CD14-positive monocyte (primary cell): ENCODE measurements around the gene GCNA. TPM values are rescaled to one million over a fixed set of nuclear protein-coding genes. Genes with fewer than 3 reads are reported as not detected.
"Not testable (repeated sequence)": the region's sequence is repeated elsewhere in the genome, so short reads cannot be mapped to it uniquely, and the experiment has no call there.

Source experiments
- DNase-seq, 3 donors: peaks; one replicate each; pipeline ENCODE4 v3.0.0-alpha.2; 2011 to 2022
- H2AFZ ChIP-seq: 2 replicates; pipeline ENCODE4 v1.6.0; 2012; ENCODE audit warnings: mild to moderate bottlenecking, low read depth, low read length, inconsistent platforms; ENCODE audit not compliant: insufficient read depth, poor library complexity, severe bottlenecking
- H3K27ac ChIP-seq, 2 donors: 1 replicate in 1 of 2; 2 replicates in 1 of 2; pipeline ENCODE4 v1.5.1; 2012 to 2013; ENCODE audit warnings: low read length in 2 of 2, control low read depth in 1 of 2, inconsistent platforms in 1 of 2, low read depth in 1 of 2, mild to moderate bottlenecking in 1 of 2
- H3K27me3 ChIP-seq, 2 donors: one replicate each; pipeline versions ENCODE4 v1.6.0 to v1.6.1; 2011 to 2013; ENCODE audit warnings: low read length in 2 of 2; ENCODE audit not compliant: control insufficient read depth in 2 of 2, insufficient read depth in 2 of 2
- H3K36me3 ChIP-seq, 2 donors: replicated peaks in 1 of 2; 1 replicate in 1 of 2; 2 replicates in 1 of 2; pipeline versions ENCODE4 v1.5.1 to v1.6.1; 2012 to 2013; ENCODE audit warnings: low read length in 2 of 2, control low read depth in 1 of 2, inconsistent platforms in 1 of 2, mild to moderate bottlenecking in 1 of 2; ENCODE audit not compliant: insufficient read depth in 2 of 2, control insufficient read depth in 1 of 2
- H3K4me1 ChIP-seq, 2 donors: 1 replicate in 1 of 2; 2 replicates in 1 of 2; pipeline versions ENCODE4 v1.5.1 to v1.6.1; 2012 to 2013; ENCODE audit warnings: low read length in 2 of 2, control low read depth in 1 of 2, inconsistent platforms in 1 of 2, mild to moderate bottlenecking in 1 of 2, moderate library complexity in 1 of 2; ENCODE audit not compliant: insufficient read depth in 2 of 2, control insufficient read depth in 1 of 2
- H3K4me2 ChIP-seq: replicated peaks from 2 replicates; pipeline ENCODE3; 2012; ENCODE audit warnings: low read length, moderate library complexity, mild to moderate bottlenecking; ENCODE audit not compliant: poor library complexity, severe bottlenecking; ENCODE audit errors: extremely low read depth
- H3K4me3 ChIP-seq, 3 experiments: fragments of 200-600 bp in 1 of 3; sonication (generic) in 1 of 3; replicated peaks in 1 of 3; 1 replicate in 2 of 3; 2 replicates in 1 of 3; pipeline ENCODE4 v1.5.1; 2011 to 2013; ENCODE audit warnings: low read length in 3 of 3, mild to moderate bottlenecking in 3 of 3, control low read depth in 2 of 3, low read depth in 2 of 3, inconsistent platforms in 1 of 3, moderate library complexity in 1 of 3
- H3K79me2 ChIP-seq: 2 replicates; pipeline ENCODE4 v1.6.0; 2012; ENCODE audit warnings: mild to moderate bottlenecking, control low read depth, inconsistent platforms, low read length, moderate library complexity; ENCODE audit not compliant: insufficient read depth
- H3K9ac ChIP-seq: 2 replicates; pipeline ENCODE4 v1.6.0; 2017; ENCODE audit warnings: low read length, mild to moderate bottlenecking; ENCODE audit not compliant: insufficient read depth, poor library complexity, severe bottlenecking
- H3K9me3 ChIP-seq, 2 donors: replicated peaks in 1 of 2; 1 replicate in 1 of 2; 2 replicates in 1 of 2; pipeline versions ENCODE4 v1.5.1 to v1.6.1; 2012 to 2013; ENCODE audit warnings: low read length in 2 of 2, control low read depth in 1 of 2; ENCODE audit not compliant: control insufficient read depth in 1 of 2, insufficient read depth in 1 of 2
- H4K20me1 ChIP-seq: 2 replicates; pipeline ENCODE4 v1.6.0; 2012; ENCODE audit warnings: mild to moderate bottlenecking, low read length, control low read depth, moderate library complexity; ENCODE audit not compliant: insufficient read depth
- H3K27ac Mint-ChIP-seq, 7 donors: one replicate each; pipeline ENCODE4 v1.8.0; 2020; ENCODE audit warnings: mild to moderate bottlenecking in 7 of 7, mixed read lengths in 7 of 7, moderate library complexity in 6 of 7, inconsistent platforms in 2 of 7
- H3K27me3 Mint-ChIP-seq, 3 donors: one replicate each; pipeline ENCODE4 v1.8.0; 2021 to 2022; ENCODE audit warnings: low read depth in 3 of 3, mild to moderate bottlenecking in 3 of 3, mixed read lengths in 3 of 3, moderate library complexity in 3 of 3, inconsistent platforms in 1 of 3
- H3K36me3 Mint-ChIP-seq, 2 donors: one replicate each; pipeline ENCODE4 v1.8.0; 2020; ENCODE audit warnings: mixed read lengths in 2 of 2, inconsistent platforms in 1 of 2, mild to moderate bottlenecking in 1 of 2
- H3K4me1 Mint-ChIP-seq: one replicate; pipeline ENCODE4 v1.8.0; 2020; ENCODE audit warnings: mild to moderate bottlenecking, mixed read lengths
- H3K4me3 Mint-ChIP-seq, 2 donors: one replicate each; pipeline ENCODE4 v1.8.0; 2020; ENCODE audit warnings: mild to moderate bottlenecking in 2 of 2, mixed read lengths in 2 of 2, moderate library complexity in 1 of 2
- H3K9me3 Mint-ChIP-seq, 7 donors: one replicate each; pipeline ENCODE4 v1.8.0; 2020 to 2022; ENCODE audit warnings: mixed read lengths in 7 of 7, mild to moderate bottlenecking in 6 of 7, moderate library complexity in 6 of 7, inconsistent platforms in 2 of 7
- WGBS: methylation state at CpG from one replicate; pipeline ENCODE4 v1.1.5; 2013; ENCODE audit warnings: missing lambda C conversion rate; ENCODE audit not compliant: insufficient coverage; 5-methylcytosine and 5-hydroxymethylcytosine counted together
- intact Hi-C, 2 donors: fragments of 100-400 bp; cut with micrococcal nuclease; formaldehyde crosslinking; loops; one replicate each; pipeline versions ENCODE4 v1.15.0 to v1.15.1; 2023
- polyA plus RNA-seq, 3 donors: library from polyadenylated mRNA; depleted of rRNA in 1 of 3; unstranded in 2 of 3; stranded (reverse) in 1 of 3; fragments of 300-500 nt in 2 of 3; fragments of >200 nt in 1 of 3; fragmentation: Illumina TruSeq in 2 of 3; gene quantifications; 1 replicate in 2 of 3; 2 replicates in 1 of 3; pipeline ENCODE4 v1.2.3, GENCODE V29; 2012 to 2021
- TF ChIP-seq, protein P1 (sequence below): fragments of 200-600 bp; IDR thresholded peaks from one replicate; pipeline ENCODE4 v1.8.0; 2022; ENCODE audit warnings: antibody characterized with exemption, mild to moderate bottlenecking

Gene GCNA
- polyA plus RNA-seq, 3 donors, result 0.26 to 4.7 (median 0.27) TPM

DNA sequence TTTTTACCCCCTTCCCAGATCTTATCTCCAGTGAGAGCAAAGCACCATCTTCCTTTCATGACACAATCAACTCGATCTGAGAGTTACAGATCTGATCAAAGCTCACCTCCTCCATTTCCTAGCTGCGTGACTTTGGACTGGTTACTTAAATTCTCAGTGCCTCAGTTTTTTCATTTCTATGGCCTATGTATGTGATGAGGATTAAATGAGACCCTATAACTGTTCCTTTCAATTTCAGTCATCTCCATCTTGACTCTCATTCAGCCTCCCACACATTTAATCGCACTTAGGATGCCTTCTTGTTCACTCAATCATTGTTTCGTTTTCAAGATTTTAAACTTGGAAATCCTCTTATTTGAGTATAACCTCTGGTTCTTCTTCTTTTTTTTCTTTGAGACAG lies 60.2 kb downstream of the GCNA start:
- H3K9me3 Mint-ChIP-seq, result peaks cover 0 to 3% (median 0%) of the 10 kb centered on the region in 7 donors
- Histone ChIP-seq H3K27ac (no peak overlapping the region), H3K27me3 (no peaks in the 10 kb centered on the region), H3K4me2 (no peak overlapping the region), H4K20me1 (no peaks in the 10 kb centered on the region), H3K4me3 (no peak overlapping the region), H3K9ac (no peak overlapping the region), H3K9me3 (no peaks in the 10 kb centered on the region), H3K4me1 (no peaks in the 10 kb centered on the region), H3K79me2 (no peaks in the 10 kb centered on the region), H3K36me3 (no peaks in the 10 kb centered on the region), H2AFZ (no peak overlapping the region)
- H3K27me3 Mint-ChIP-seq, result peaks cover 0 to 3% (median 0%) of the 10 kb centered on the region in 3 donors
- H3K4me3 Mint-ChIP-seq, result no peak overlapping the region
- no CpG with 5 or more reads among the region's 4 CpGs for WGBS
- no peak for DNase-seq
- H3K4me1 Mint-ChIP-seq, result no peaks in the 10 kb centered on the region
- intact Hi-C loops, result no loop called here
- TF ChIP-seq, protein P1, sequence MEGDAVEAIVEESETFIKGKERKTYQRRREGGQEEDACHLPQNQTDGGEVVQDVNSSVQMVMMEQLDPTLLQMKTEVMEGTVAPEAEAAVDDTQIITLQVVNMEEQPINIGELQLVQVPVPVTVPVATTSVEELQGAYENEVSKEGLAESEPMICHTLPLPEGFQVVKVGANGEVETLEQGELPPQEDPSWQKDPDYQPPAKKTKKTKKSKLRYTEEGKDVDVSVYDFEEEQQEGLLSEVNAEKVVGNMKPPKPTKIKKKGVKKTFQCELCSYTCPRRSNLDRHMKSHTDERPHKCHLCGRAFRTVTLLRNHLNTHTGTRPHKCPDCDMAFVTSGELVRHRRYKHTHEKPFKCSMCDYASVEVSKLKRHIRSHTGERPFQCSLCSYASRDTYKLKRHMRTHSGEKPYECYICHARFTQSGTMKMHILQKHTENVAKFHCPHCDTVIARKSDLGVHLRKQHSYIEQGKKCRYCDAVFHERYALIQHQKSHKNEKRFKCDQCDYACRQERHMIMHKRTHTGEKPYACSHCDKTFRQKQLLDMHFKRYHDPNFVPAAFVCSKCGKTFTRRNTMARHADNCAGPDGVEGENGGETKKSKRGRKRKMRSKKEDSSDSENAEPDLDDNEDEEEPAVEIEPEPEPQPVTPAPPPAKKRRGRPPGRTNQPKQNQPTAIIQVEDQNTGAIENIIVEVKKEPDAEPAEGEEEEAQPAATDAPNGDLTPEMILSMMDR, result no peak
- H3K36me3 Mint-ChIP-seq, result no peaks in the 10 kb centered on the region
- no peak overlapping the region for H3K27ac Mint-ChIP-seq

GRCh38 chrX:71640002-71640401 lies 61.8 kb downstream of the GCNA start:
- no peaks in the 10 kb centered on the region for H3K4me1 ChIP-seq
- no peak overlapping the region for H3K9ac ChIP-seq
- peaks cover 0 to 4% (median 0%) of the 10 kb centered on the region in 7 donors for H3K9me3 Mint-ChIP-seq
- H2AFZ ChIP-seq, result no peak overlapping the region
- peaks cover 0 to 8% (median 0%) of the 10 kb centered on the region in 3 donors for H3K27me3 Mint-ChIP-seq
- no peaks in the 10 kb centered on the region for H3K4me1 Mint-ChIP-seq
- H3K79me2 ChIP-seq, result no peaks in the 10 kb centered on the region
- H3K4me3 Mint-ChIP-seq, result no peak overlapping the region
- H3K36me3 Mint-ChIP-seq, result no peaks in the 10 kb centered on the region
- no peaks in the 10 kb centered on the region for H3K36me3 ChIP-seq
- H3K27me3 ChIP-seq, result no peaks in the 10 kb centered on the region
- H3K4me2 ChIP-seq, result no peak overlapping the region
- TF ChIP-seq, protein P1, result no peak
- no peak overlapping the region for H3K27ac ChIP-seq
- intact Hi-C loops, result no loop called here
- H3K9me3 ChIP-seq, result no peaks in the 10 kb centered on the region
- H3K27ac Mint-ChIP-seq, result no peak overlapping the region
- 100% methylated on average over 2 of the region's 4 CpGs for WGBS
- H3K4me3 ChIP-seq, result no peak overlapping the region
- no peak for DNase-seq
- H4K20me1 ChIP-seq, result no peaks in the 10 kb centered on the region

- H3K27ac ChIP-seq, H3K27me3 ChIP-seq, H2AFZ ChIP-seq, H3K27me3 Mint-ChIP-seq, H3K9ac ChIP-seq, H3K4me3 Mint-ChIP-seq, H3K4me1 ChIP-seq, H3K9me3 ChIP-seq, DNase-seq, H3K4me3 ChIP-seq, H3K36me3 Mint-ChIP-seq, H3K4me1 Mint-ChIP-seq, H3K9me3 Mint-ChIP-seq, H3K4me2 ChIP-seq, H4K20me1 ChIP-seq, H3K79me2 ChIP-seq, H3K27ac Mint-ChIP-seq, intact Hi-C loops, H3K36me3 ChIP-seq: not testable (repeated sequence)
- WGBS, result 100% methylated on average over 1 of the region's 6 CpGs
Observed at GRCh38 chrX:71644406-71644805, 66.2 kb downstream of the GCNA start.
